ENCODE data around the gene WRNIP1. TPM values are rescaled to one million over a fixed set of nuclear protein-coding genes. Genes with fewer than 3 reads are reported as not detected.

Gene WRNIP1
- total RNA-seq, 1 experiment from 2014 or later = 36.3 TPM

DNA sequence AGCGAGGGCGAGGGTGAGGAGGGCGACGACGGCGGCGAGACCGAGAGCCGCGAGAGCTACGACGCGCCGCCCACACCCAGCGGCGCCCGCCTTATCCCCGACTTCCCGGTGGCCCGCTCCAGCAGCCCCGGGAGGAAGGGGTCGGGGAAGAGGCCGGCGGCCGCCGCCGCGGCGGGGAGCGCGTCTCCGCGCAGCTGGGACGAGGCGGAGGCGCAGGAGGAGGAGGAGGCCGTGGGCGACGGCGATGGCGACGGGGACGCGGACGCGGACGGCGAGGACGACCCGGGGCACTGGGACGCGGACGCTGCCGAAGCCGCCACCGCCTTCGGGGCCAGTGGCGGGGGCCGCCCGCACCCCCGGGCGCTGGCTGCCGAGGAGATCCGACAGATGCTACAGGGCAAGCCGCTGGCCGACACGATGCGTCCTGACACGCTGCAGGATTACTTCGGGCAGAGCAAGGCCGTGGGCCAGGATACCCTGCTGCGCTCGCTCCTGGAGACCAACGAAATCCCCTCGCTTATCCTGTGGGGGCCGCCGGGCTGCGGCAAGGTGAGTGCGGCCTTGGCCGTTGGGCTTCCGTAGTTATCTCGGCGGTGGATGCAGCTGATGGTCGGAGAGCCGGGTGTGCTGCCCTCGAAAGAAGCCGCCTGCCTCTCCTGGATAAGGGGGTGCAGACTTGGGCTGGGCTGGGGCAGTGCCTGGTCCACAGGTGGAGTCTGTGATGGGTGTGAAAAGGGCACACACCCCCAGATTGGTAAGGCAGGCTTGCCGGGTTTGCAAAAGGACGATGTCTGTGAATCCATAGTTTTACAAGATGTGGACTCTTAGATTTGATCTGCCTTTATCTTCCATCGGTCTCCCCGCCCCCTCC, 938 bp downstream of the WRNIP1 start:
- Mint-ChIP-seq H3K4me3 (peak overlapping the region; percentile 89), H3K9me3 (peaks cover 5% of the 10 kb centered on the region; the same call in 1 of the 2 replicates), H3K36me3 (no peaks in the 10 kb centered on the region; the same call in 1 of the 2 replicates), H3K27me3 (ENCODE audit: low read depth) (no peaks in the 10 kb centered on the region), H3K27ac (no peak overlapping the region; the same call in 1 of the 2 replicates), H3K4me1 (peaks cover 44% of the 10 kb centered on the region)
- ATAC-seq (peak; percentile 1; the same call in 1 of the 2 replicates), DNase-seq (ENCODE audit: low spot score) (peak; percentile 47)
- CTCF ChIA-PET = interaction anchor here (0.8 to 1.9 kb wide), 13 partner anchors 13 to 287 kb away, joined by 3 to 12 read pairs (median 5); partner anchors contain the start of genes NQO2 and SERPINB1
- POLR2A ChIA-PET = interaction anchor here (1.0 to 1.4 kb wide), 2 partner anchors 76 to 222 kb away, joined by 3 to 4 read pairs; partner anchors contain the start of gene SERPINB1
- TF ChIP-seq RORB (CRISPR knock-in tag; IDR thresholded peaks at IDR 0.05) = no peak
- TF ChIP-seq TCF7 (CRISPR knock-in tag; IDR thresholded peaks at IDR 0.05; ENCODE audit: low read depth) = 0 out of 2 replicates have a peak, but pooled peaks have one; percentile 29
- TF ChIP-seq, protein P1, sequence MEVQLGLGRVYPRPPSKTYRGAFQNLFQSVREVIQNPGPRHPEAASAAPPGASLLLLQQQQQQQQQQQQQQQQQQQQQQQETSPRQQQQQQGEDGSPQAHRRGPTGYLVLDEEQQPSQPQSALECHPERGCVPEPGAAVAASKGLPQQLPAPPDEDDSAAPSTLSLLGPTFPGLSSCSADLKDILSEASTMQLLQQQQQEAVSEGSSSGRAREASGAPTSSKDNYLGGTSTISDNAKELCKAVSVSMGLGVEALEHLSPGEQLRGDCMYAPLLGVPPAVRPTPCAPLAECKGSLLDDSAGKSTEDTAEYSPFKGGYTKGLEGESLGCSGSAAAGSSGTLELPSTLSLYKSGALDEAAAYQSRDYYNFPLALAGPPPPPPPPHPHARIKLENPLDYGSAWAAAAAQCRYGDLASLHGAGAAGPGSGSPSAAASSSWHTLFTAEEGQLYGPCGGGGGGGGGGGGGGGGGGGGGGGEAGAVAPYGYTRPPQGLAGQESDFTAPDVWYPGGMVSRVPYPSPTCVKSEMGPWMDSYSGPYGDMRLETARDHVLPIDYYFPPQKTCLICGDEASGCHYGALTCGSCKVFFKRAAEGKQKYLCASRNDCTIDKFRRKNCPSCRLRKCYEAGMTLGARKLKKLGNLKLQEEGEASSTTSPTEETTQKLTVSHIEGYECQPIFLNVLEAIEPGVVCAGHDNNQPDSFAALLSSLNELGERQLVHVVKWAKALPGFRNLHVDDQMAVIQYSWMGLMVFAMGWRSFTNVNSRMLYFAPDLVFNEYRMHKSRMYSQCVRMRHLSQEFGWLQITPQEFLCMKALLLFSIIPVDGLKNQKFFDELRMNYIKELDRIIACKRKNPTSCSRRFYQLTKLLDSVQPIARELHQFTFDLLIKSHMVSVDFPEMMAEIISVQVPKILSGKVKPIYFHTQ (CRISPR knock-in tag; IDR thresholded peaks at IDR 0.05) = no peak
- TF ChIP-seq IRF2 (CRISPR knock-in tag; IDR thresholded peaks at IDR 0.05; ENCODE audit: borderline replicate concordance, low read depth) = no peak
- no peak for TF ChIP-seq GTF2I (CRISPR knock-in tag; conservative IDR thresholded peaks at IDR 0.05)
- TF ChIP-seq, protein P2, sequence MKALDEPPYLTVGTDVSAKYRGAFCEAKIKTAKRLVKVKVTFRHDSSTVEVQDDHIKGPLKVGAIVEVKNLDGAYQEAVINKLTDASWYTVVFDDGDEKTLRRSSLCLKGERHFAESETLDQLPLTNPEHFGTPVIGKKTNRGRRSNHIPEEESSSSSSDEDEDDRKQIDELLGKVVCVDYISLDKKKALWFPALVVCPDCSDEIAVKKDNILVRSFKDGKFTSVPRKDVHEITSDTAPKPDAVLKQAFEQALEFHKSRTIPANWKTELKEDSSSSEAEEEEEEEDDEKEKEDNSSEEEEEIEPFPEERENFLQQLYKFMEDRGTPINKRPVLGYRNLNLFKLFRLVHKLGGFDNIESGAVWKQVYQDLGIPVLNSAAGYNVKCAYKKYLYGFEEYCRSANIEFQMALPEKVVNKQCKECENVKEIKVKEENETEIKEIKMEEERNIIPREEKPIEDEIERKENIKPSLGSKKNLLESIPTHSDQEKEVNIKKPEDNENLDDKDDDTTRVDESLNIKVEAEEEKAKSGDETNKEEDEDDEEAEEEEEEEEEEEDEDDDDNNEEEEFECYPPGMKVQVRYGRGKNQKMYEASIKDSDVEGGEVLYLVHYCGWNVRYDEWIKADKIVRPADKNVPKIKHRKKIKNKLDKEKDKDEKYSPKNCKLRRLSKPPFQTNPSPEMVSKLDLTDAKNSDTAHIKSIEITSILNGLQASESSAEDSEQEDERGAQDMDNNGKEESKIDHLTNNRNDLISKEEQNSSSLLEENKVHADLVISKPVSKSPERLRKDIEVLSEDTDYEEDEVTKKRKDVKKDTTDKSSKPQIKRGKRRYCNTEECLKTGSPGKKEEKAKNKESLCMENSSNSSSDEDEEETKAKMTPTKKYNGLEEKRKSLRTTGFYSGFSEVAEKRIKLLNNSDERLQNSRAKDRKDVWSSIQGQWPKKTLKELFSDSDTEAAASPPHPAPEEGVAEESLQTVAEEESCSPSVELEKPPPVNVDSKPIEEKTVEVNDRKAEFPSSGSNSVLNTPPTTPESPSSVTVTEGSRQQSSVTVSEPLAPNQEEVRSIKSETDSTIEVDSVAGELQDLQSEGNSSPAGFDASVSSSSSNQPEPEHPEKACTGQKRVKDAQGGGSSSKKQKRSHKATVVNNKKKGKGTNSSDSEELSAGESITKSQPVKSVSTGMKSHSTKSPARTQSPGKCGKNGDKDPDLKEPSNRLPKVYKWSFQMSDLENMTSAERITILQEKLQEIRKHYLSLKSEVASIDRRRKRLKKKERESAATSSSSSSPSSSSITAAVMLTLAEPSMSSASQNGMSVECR (CRISPR knock-in tag; IDR thresholded peaks at IDR 0.05; ENCODE audit: borderline replicate concordance) = no peak
- 0 out of 2 replicates have a peak, but pooled peaks have one; percentile 17 for TF ChIP-seq CREM (CRISPR knock-in tag; IDR thresholded peaks at IDR 0.05)
- TF ChIP-seq SMAD4 (CRISPR knock-in tag; IDR thresholded peaks at IDR 0.05) = no peak
- TF ChIP-seq ZNF232 (CRISPR knock-in tag; IDR thresholded peaks at IDR 0.05) = peak; percentile 29; the same call in 1 of the 2 replicates
- 0 out of 2 replicates have a peak, but pooled peaks have one; percentile 17 for TF ChIP-seq SP1 (CRISPR knock-in tag; conservative IDR thresholded peaks at IDR 0.05)
- TF ChIP-seq, protein P3, sequence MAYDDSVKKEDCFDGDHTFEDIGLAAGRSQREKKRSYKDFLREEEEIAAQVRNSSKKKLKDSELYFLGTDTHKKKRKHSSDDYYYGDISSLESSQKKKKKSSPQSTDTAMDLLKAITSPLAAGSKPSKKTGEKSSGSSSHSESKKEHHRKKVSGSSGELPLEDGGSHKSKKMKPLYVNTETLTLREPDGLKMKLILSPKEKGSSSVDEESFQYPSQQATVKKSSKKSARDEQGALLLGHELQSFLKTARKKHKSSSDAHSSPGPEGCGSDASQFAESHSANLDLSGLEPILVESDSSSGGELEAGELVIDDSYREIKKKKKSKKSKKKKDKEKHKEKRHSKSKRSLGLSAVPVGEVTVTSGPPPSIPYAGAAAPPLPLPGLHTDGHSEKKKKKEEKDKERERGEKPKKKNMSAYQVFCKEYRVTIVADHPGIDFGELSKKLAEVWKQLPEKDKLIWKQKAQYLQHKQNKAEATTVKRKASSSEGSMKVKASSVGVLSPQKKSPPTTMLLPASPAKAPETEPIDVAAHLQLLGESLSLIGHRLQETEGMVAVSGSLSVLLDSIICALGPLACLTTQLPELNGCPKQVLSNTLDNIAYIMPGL (CRISPR knock-in tag; IDR thresholded peaks at IDR 0.05) = peak; percentile 46; the same call in 1 of the 2 replicates
- TF ChIP-seq ZNF317 (CRISPR knock-in tag; IDR thresholded peaks at IDR 0.05; ENCODE audit: borderline replicate concordance, low read depth) = no peak
- TF ChIP-seq, protein P4, sequence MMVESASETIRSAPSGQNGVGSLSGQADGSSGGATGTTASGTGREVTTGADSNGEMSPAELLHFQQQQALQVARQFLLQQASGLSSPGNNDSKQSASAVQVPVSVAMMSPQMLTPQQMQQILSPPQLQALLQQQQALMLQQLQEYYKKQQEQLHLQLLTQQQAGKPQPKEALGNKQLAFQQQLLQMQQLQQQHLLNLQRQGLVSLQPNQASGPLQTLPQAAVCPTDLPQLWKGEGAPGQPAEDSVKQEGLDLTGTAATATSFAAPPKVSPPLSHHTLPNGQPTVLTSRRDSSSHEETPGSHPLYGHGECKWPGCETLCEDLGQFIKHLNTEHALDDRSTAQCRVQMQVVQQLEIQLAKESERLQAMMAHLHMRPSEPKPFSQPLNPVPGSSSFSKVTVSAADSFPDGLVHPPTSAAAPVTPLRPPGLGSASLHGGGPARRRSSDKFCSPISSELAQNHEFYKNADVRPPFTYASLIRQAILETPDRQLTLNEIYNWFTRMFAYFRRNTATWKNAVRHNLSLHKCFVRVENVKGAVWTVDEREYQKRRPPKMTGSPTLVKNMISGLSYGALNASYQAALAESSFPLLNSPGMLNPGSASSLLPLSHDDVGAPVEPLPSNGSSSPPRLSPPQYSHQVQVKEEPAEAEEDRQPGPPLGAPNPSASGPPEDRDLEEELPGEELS (CRISPR knock-in tag; IDR thresholded peaks at IDR 0.05) = no peak
- no peak for TF ChIP-seq ZNF138 (CRISPR knock-in tag; conservative IDR thresholded peaks at IDR 0.05)
- TF ChIP-seq FOXK1 (CRISPR knock-in tag; IDR thresholded peaks at IDR 0.05) = 0 out of 2 replicates have a peak, but pooled peaks have one; percentile 16
- 0 out of 2 replicates have a peak, but pooled peaks have one; percentile 16 for TF ChIP-seq ZNF423 (CRISPR knock-in tag; IDR thresholded peaks at IDR 0.05)
- peak; percentile 9; the same call in 1 of the 2 replicates for TF ChIP-seq ETV6 (CRISPR knock-in tag; IDR thresholded peaks at IDR 0.05)
- TF ChIP-seq, protein P5, sequence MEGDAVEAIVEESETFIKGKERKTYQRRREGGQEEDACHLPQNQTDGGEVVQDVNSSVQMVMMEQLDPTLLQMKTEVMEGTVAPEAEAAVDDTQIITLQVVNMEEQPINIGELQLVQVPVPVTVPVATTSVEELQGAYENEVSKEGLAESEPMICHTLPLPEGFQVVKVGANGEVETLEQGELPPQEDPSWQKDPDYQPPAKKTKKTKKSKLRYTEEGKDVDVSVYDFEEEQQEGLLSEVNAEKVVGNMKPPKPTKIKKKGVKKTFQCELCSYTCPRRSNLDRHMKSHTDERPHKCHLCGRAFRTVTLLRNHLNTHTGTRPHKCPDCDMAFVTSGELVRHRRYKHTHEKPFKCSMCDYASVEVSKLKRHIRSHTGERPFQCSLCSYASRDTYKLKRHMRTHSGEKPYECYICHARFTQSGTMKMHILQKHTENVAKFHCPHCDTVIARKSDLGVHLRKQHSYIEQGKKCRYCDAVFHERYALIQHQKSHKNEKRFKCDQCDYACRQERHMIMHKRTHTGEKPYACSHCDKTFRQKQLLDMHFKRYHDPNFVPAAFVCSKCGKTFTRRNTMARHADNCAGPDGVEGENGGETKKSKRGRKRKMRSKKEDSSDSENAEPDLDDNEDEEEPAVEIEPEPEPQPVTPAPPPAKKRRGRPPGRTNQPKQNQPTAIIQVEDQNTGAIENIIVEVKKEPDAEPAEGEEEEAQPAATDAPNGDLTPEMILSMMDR (IDR thresholded peaks at IDR 0.05) = no peak
- TF ChIP-seq, protein P6, sequence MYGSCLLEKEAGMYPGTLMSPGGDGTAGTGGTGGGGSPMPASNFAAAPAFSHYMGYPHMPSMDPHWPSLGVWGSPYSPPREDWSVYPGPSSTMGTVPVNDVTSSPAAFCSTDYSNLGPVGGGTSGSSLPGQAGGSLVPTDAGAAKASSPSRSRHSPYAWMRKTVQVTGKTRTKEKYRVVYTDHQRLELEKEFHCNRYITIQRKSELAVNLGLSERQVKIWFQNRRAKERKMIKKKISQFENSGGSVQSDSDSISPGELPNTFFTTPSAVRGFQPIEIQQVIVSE (CRISPR knock-in tag; IDR thresholded peaks at IDR 0.05; ENCODE audit: borderline replicate concordance) = no peak
- TF ChIP-seq, protein P7, sequence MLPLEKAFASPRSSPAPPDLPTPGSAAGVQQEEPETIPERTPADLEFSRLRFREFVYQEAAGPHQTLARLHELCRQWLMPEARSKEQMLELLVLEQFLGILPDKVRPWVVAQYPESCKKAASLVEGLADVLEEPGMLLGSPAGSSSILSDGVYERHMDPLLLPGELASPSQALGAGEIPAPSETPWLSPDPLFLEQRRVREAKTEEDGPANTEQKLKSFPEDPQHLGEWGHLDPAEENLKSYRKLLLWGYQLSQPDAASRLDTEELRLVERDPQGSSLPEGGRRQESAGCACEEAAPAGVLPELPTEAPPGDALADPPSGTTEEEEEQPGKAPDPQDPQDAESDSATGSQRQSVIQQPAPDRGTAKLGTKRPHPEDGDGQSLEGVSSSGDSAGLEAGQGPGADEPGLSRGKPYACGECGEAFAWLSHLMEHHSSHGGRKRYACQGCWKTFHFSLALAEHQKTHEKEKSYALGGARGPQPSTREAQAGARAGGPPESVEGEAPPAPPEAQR (CRISPR knock-in tag; IDR thresholded peaks at IDR 0.05) = no peak

Data from WTC11 (cell line).